PC-9 (cell line): ENCODE data around the gene ZNF564.

Experiments
- EZH2 ChIP-seq: fragments of 200-600 bp; sonication (generic); IDR thresholded peaks from 2 replicates; pipeline ENCODE4 v1.8.0; 2017; ENCODE audit warnings: antibody characterized with exemption, low read depth
- TF ChIP-seq, protein P1 (sequence below): fragments of 200-600 bp; sonication (generic); conservative IDR thresholded peaks from 2 replicates; pipeline ENCODE4 v1.6.1; 2017; ENCODE audit warnings: mixed run types, antibody characterized with exemption, mild to moderate bottlenecking, moderate library complexity

GRCh38 chr19:12478234-12478941, 72.9 kb downstream of the ZNF564 start:
- TF ChIP-seq, protein P1, sequence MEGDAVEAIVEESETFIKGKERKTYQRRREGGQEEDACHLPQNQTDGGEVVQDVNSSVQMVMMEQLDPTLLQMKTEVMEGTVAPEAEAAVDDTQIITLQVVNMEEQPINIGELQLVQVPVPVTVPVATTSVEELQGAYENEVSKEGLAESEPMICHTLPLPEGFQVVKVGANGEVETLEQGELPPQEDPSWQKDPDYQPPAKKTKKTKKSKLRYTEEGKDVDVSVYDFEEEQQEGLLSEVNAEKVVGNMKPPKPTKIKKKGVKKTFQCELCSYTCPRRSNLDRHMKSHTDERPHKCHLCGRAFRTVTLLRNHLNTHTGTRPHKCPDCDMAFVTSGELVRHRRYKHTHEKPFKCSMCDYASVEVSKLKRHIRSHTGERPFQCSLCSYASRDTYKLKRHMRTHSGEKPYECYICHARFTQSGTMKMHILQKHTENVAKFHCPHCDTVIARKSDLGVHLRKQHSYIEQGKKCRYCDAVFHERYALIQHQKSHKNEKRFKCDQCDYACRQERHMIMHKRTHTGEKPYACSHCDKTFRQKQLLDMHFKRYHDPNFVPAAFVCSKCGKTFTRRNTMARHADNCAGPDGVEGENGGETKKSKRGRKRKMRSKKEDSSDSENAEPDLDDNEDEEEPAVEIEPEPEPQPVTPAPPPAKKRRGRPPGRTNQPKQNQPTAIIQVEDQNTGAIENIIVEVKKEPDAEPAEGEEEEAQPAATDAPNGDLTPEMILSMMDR, result no peak
- no peak for TF ChIP-seq EZH2
